Left lung (tissue), 10 donors: ENCODE results near the gene ALG14. TPM values are rescaled to one million over a fixed set of nuclear protein-coding genes. Genes with fewer than 3 reads are reported as not detected.
"Not testable (repeated sequence)": the region's sequence is repeated elsewhere in the genome, so short reads cannot be mapped to it uniquely, and the experiment has no call there.

Experiments used
- ATAC-seq: fragments of 200-7000 bp; cut with Tn5 transposase; one replicate; pipeline ENCODE4 v1.9.1; 2020; ENCODE audit warnings: moderate library complexity
- DNase-seq, 4 donors: peaks; one replicate each; pipeline ENCODE4 v3.0.0-alpha.2; 2013 to 2020
- H3K27ac ChIP-seq, 2 donors: fragments of 200-600 bp; sonication (generic) in 1 of 2; one replicate each; pipeline versions ENCODE4 v1.5.0 to v1.8.0; 2020 to 2021
- H3K27me3 ChIP-seq, 2 donors: fragments of 200-600 bp; sonication (generic) in 1 of 2; one replicate each; pipeline versions ENCODE4 v1.5.0 to v1.8.0; 2020 to 2021
- H3K36me3 ChIP-seq, 2 donors: fragments of 200-600 bp; sonication (generic) in 1 of 2; one replicate each; pipeline versions ENCODE4 v1.5.0 to v1.8.0; 2020 to 2021
- H3K4me1 ChIP-seq, 2 donors: fragments of 200-600 bp; one replicate each; pipeline ENCODE4 v1.8.0; 2021
- H3K4me3 ChIP-seq, 2 donors: fragments of 200-600 bp; sonication (generic) in 1 of 2; one replicate each; pipeline versions ENCODE4 v1.5.0 to v1.8.0; 2020 to 2021; ENCODE audit warnings: mild to moderate bottlenecking in 1 of 2
- H3K9me3 ChIP-seq, 2 donors: fragments of 200-600 bp; sonication (generic) in 1 of 2; one replicate each; pipeline versions ENCODE4 v1.5.0 to v1.8.0; 2020 to 2021
- CTCF ChIP-seq, 2 donors: fragments of 200-600 bp; sonication (generic) in 1 of 2; IDR thresholded peaks; one replicate each; pipeline versions ENCODE4 v1.5.0 to v1.8.0; 2021; ENCODE audit warnings: antibody characterized with exemption in 2 of 2
- intact Hi-C, 2 donors: fragments of 100-400 bp; cut with DNase I; formaldehyde crosslinking; loops; one replicate each; pipeline versions ENCODE4 v1.11.2 to v1.14.2; 2022
- polyA plus RNA-seq, 6 donors: library from polyadenylated mRNA; unstranded; fragments of 120-200 nt; gene quantifications; one replicate each; pipeline ENCODE4 v1.2.1, GENCODE V29; 2013; ENCODE audit not compliant: insufficient read length in 6 of 6
- total RNA-seq, 2 donors: library from RNA; stranded (reverse); fragmentation: NEBNext Ultra II Directional; extraction: Animal tissue kit (Norgen Biotek cat#: 25700); gene quantifications; one replicate each; pipeline ENCODE4 v1.2.1, GENCODE V29; 2021
- donor health status: DM: no; HTN: yes; CAD: no.
- donor health status: DM: no; HTN: no; CAD: no.

The ALG14 gene
- total and polyA plus RNA-seq, 8 donors: 5.1 to 13.4 (median 10.1) TPM

DNA sequence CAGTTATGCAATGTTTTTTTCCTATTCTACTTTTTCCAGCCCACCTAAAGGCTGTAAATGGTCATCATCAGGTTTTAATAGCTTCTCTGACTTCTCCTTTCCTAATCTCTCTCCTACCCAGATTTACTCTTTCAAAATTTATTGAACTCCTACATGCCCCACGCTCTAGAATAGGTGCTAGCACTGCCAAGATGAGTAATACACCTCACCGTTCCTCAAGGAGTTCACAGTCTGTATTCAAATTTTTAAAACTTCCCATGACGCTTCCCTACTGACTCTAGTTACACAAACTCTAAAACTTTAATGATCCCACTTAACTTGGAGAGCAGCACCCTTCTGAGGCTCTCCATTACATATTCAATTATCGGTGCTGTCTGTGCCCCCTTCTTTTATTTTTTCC is 51.6 kb downstream of the ALG14 start:
- H3K9me3 ChIP-seq: no peaks in the 10 kb centered on the region
- H3K4me3 ChIP-seq: no peak overlapping the region
- intact Hi-C loops: no loop called here
- DNase-seq (no peak), ATAC-seq (peak; percentile 66)
- H3K27ac ChIP-seq: peak overlapping the region; percentile 53 to 90
- TF ChIP-seq CTCF (IDR thresholded peaks at IDR 0.05): no peak
- no peaks in the 10 kb centered on the region for H3K36me3 ChIP-seq
- H3K27me3 ChIP-seq: no peaks in the 10 kb centered on the region
- H3K4me1 ChIP-seq: peaks cover 22 to 36% of the 10 kb centered on the region in 2 donors

GRCh38 chr1:95019466-95019865 is 53.3 kb downstream of the ALG14 start:
- ATAC-seq: peak; percentile 5
- intact Hi-C loops, H3K36me3 ChIP-seq, H3K9me3 ChIP-seq, H3K4me3 ChIP-seq, H3K27me3 ChIP-seq, DNase-seq: not testable (repeated sequence)
- Histone ChIP-seq H3K4me1 (peaks cover 22 to 36% of the 10 kb centered on the region in 2 donors), H3K27ac (peak overlapping the region in 1 of 2 donors; percentile 54)

DNA sequence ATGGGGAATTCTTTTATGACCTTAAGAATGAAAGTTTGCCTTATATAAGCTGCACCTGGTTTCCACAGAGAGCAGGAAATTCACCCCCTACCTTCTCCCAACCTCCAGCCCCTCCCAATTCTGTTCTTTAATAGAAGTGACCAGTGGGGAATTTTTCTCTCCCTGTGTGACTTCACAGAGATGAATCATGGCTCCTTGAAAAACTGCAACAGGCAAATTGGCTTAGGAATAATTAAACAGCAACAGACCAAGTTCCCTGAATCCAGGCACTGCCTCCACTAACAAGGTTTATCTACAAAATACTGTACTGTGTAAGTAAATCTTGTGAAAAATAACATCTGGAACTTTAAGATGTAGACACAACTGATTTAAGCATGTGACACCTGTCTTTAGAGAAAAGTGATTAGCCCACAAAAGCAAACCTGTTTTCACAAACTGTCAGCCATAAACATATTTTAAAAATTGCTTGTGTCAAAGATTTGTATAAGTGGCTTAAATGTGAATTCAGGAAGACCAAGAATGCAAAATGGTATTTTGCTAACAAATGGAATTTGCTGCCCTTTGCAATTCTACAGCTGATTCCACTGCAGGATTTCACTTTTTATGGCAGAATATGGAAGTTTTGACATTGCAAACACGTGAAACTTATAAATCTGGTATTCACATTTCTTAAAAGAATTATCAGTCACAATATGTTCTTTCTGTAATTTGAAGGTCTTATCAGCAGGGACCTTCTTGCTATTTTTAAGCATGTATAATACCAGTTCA is 54.0 kb downstream of the ALG14 start:
- H3K4me3 ChIP-seq: no peak overlapping the region
- no peak for TF ChIP-seq CTCF (IDR thresholded peaks at IDR 0.05)
- H3K36me3 ChIP-seq: no peaks in the 10 kb centered on the region
- H3K9me3 ChIP-seq: no peaks in the 10 kb centered on the region
- DNase-seq: no peak
- intact Hi-C loops: no loop called here
- H3K27me3 ChIP-seq: no peaks in the 10 kb centered on the region
- ATAC-seq: peak; percentile 65
- H3K27ac ChIP-seq: peak overlapping the region; percentile 46 to 54
- H3K4me1 ChIP-seq: peaks cover 24 to 39% of the 10 kb centered on the region in 2 donors

- H3K27ac ChIP-seq: no peak overlapping the region
- H3K27me3 ChIP-seq: no peaks in the 10 kb centered on the region
- intact Hi-C loops: no loop called here
- no peaks in the 10 kb centered on the region for H3K36me3 ChIP-seq
- no peak for TF ChIP-seq CTCF (IDR thresholded peaks at IDR 0.05)
- H3K4me3 ChIP-seq: no peak overlapping the region
- H3K9me3 ChIP-seq: no peaks in the 10 kb centered on the region
- peaks cover 22 to 44% of the 10 kb centered on the region in 2 donors for H3K4me1 ChIP-seq
- no peak for DNase-seq
- no peak for ATAC-seq
Measured at GRCh38 chr1:95017775-95018174, 55.0 kb downstream of the ALG14 start.

DNA sequence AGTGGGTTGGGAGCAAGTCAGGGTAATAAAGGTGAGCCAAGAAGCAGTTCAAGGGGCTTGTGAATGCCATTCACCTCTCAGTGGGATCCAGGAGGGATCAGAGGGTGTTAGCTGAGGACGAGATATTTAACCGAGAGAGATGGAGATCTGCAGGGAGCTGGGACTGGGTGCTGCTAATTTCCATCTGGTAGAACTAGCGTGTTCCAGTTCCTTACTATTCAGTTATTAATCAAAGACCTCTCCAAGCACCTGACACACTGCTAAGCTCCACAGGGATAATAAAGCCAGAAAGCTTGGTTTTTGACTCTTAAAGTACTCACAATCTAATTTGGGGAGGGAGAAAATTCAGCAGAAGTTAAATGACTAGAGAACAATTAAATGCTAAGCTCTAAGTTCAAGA is 57.7 kb downstream of the ALG14 start:
- intact Hi-C loops: no loop called here
- H3K27ac ChIP-seq: no peak overlapping the region
- no peak for ATAC-seq

More for the DNA sequence above, 57.7 kb downstream of the ALG14 start:
- H3K36me3 ChIP-seq: no peaks in the 10 kb centered on the region
- H3K4me3 ChIP-seq: no peak overlapping the region
- DNase-seq: no peak
- no peaks in the 10 kb centered on the region for H3K27me3 ChIP-seq
- H3K4me1 ChIP-seq: peaks cover 10 to 19% of the 10 kb centered on the region in 2 donors
- no peaks in the 10 kb centered on the region for H3K9me3 ChIP-seq
- no peak for TF ChIP-seq CTCF (IDR thresholded peaks at IDR 0.05)
